GM20431 (cell line): ENCODE data around the gene ITGA11.

Experiments used
- in situ Hi-C: fragments of 300-500 bp; cut with MseI, MboI; formaldehyde crosslinking; loops from one replicate; pipeline ENCODE4 v1.15.0; 2020; ENCODE audit warnings: low sequenced_read_pairs; ENCODE audit not compliant: unreplicated experiment

ITGA11 gene

GRCh38 chr15:68341760-68342725 lies 89.9 kb downstream of the ITGA11 start:
- in situ Hi-C loops, result no loop called here

GRCh38 chr15:68340726-68341671 lies 91.0 kb downstream of the ITGA11 start:
- in situ Hi-C loops, result no loop called here

GRCh38 chr15:68339481-68339880 lies 92.5 kb downstream of the ITGA11 start:
- in situ Hi-C loops, result no loop called here

- in situ Hi-C loops, result no loop called here
Measured at GRCh38 chr15:68337826-68338225, 94.1 kb downstream of the ITGA11 start.

GRCh38 chr15:68336516-68336915 lies 95.4 kb downstream of the ITGA11 start:
- in situ Hi-C loops, result no loop called here

GRCh38 chr15:68335655-68336054 lies 96.3 kb downstream of the ITGA11 start:
- in situ Hi-C loops, result no loop called here

- in situ Hi-C loops, result no loop called here
Measured at GRCh38 chr15:68335251-68335650, 96.7 kb downstream of the ITGA11 start.

- in situ Hi-C loops, result no loop called here
Measured at GRCh38 chr15:68334661-68335124, 97.3 kb downstream of the ITGA11 start.

GRCh38 chr15:68333775-68334470 lies 98.0 kb downstream of the ITGA11 start:
- in situ Hi-C loops, result no loop called here

- in situ Hi-C loops, result no loop called here
Measured at GRCh38 chr15:68332266-68332665, 99.7 kb downstream of the ITGA11 start.

- in situ Hi-C loops, result no loop called here
Measured at GRCh38 chr15:68330901-68331300, 101.1 kb downstream of the ITGA11 start.

- in situ Hi-C loops, result no loop called here
Measured at GRCh38 chr15:68330416-68330815, 101.5 kb downstream of the ITGA11 start.

- in situ Hi-C loops, result no loop called here
Measured at GRCh38 chr15:68328964-68329363, 103.0 kb downstream of the ITGA11 start.

GRCh38 chr15:68328443-68328842 lies 103.5 kb downstream of the ITGA11 start:
- in situ Hi-C loops, result no loop called here

- in situ Hi-C loops, result no loop called here
Measured at GRCh38 chr15:68326711-68327354, 105.1 kb downstream of the ITGA11 start.

GRCh38 chr15:68325726-68326125 lies 106.2 kb downstream of the ITGA11 start:
- in situ Hi-C loops, result no loop called here

- in situ Hi-C loops, result loop anchor here (25.0 kb wide), 1 partner anchor 215 kb away; no protein-coding TSS in a partner anchor
Measured at GRCh38 chr15:68322796-68323195, 109.2 kb downstream of the ITGA11 start.

GRCh38 chr15:68321229-68321628 lies 110.7 kb downstream of the ITGA11 start:
- in situ Hi-C loops, result loop anchor here (25.0 kb wide), 1 partner anchor 216 kb away; no protein-coding TSS in a partner anchor

GRCh38 chr15:68319997-68320396 lies 112.0 kb downstream of the ITGA11 start:
- in situ Hi-C loops, result loop anchor here (25.0 kb wide), 1 partner anchor 217 kb away; no protein-coding TSS in a partner anchor
